Measurements from ENCODE around the gene MS4A10. TPM values are rescaled to one million over a fixed set of nuclear protein-coding genes. Genes with fewer than 3 reads are reported as not detected.

MS4A10 gene
- total and polyA plus RNA-seq, 2 experiments from 2014 or later = not detected

GRCh38 chr11:60782393-60783140, 2.6 kb upstream of the MS4A10 start:
- no peaks in the 10 kb centered on the region for H3K79me2 ChIP-seq (replicated peaks; ENCODE audit: insufficient read depth)
- Mint-ChIP-seq H3K4me3 (no peak overlapping the region), H3K4me1 (no peaks in the 10 kb centered on the region), H3K9me3 (no peaks in the 10 kb centered on the region; the same call in 2 of the 3 replicates), H3K36me3 (ENCODE audit: low read depth) (no peaks in the 10 kb centered on the region), H3K27ac (no peak overlapping the region), H3K27me3 (ENCODE audit: insufficient read depth, low read depth, poor library complexity) (no peaks in the 10 kb centered on the region)
- H3F3A ChIP-seq (replicated peaks; ENCODE audit: low read depth) = no peaks in the 10 kb centered on the region
- no peak overlapping the region for H3K4me2 ChIP-seq
- H3K4me1 ChIP-seq (ENCODE audit: insufficient read depth) = no peaks in the 10 kb centered on the region
- no peak overlapping the region for H3K27ac ChIP-seq (ENCODE audit: low read depth)
- no peaks in the 10 kb centered on the region for H3K36me3 ChIP-seq (ENCODE audit: insufficient read depth)
- DNase-seq (ENCODE audit: low spot score) = no peak
- H3K4me3 ChIP-seq = no peak overlapping the region
- no peak overlapping the region for H2AFZ ChIP-seq
- no peaks in the 10 kb centered on the region for H4K20me1 ChIP-seq (replicated peaks; ENCODE audit: insufficient read depth)
- ATAC-seq = no peak
- H3K27me3 ChIP-seq (ENCODE audit: insufficient read depth) = no peaks in the 10 kb centered on the region
- TF ChIP-seq POLR2AphosphoS5 (IDR thresholded peaks at IDR 0.05; ENCODE audit: low read depth) (no peak), JUNB (IDR thresholded peaks at IDR 0.05; ENCODE audit: unreplicated experiment) (no peak), ZNF114 (CRISPR knock-in tag; IDR thresholded peaks at IDR 0.05) (no peak), STAT1 (IDR thresholded peaks at IDR 0.05; ENCODE audit: unreplicated experiment) (no peak), ZNF462 (CRISPR knock-in tag; IDR thresholded peaks at IDR 0.05) (no peak), EZH2 (IDR thresholded peaks at IDR 0.05; ENCODE audit: low read depth, unreplicated experiment) (no peak)
- peaks cover 4% of the 10 kb centered on the region; the same call in 1 of the 2 replicates for H3K9me2 ChIP-seq (ENCODE audit: insufficient read depth)

DNA sequence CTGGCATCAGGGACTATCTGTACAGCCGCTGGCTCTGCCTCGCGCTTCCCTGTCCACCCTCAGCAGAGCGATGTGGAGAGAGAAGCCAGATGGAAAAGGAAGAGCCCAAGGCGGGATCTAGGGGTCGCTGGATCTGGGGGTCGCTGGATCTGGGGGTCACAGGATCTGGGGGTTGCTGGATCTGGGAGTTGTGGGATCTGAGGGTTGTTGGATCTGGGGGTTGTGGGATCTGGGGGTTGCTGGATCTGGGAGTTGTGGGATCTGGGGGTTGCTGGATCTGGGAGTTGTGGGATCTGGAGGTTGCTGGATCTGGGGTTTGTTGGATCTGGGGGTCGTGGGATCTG, 2.0 kb upstream of the MS4A10 start:
- H3K27me3 ChIP-seq (ENCODE audit: insufficient read depth) = no peaks in the 10 kb centered on the region
- no peaks in the 10 kb centered on the region for H3K4me1 ChIP-seq (ENCODE audit: insufficient read depth)
- H3K27ac ChIP-seq (ENCODE audit: low read depth) = no peak overlapping the region
- H3K4me1 Mint-ChIP-seq = no peaks in the 10 kb centered on the region
- ATAC-seq = no peak
- no peak overlapping the region for H3K4me3 Mint-ChIP-seq
- no peak overlapping the region for H2AFZ ChIP-seq
- H3F3A ChIP-seq (replicated peaks; ENCODE audit: low read depth) = no peaks in the 10 kb centered on the region
- H3K79me2 ChIP-seq (replicated peaks; ENCODE audit: insufficient read depth) = no peaks in the 10 kb centered on the region
- no peaks in the 10 kb centered on the region for H3K36me3 Mint-ChIP-seq (ENCODE audit: low read depth)
- peaks cover 4% of the 10 kb centered on the region; the same call in 1 of the 2 replicates for H3K9me2 ChIP-seq (ENCODE audit: insufficient read depth)
- no peaks in the 10 kb centered on the region; the same call in 2 of the 3 replicates for H3K9me3 Mint-ChIP-seq
- no peak overlapping the region for H3K4me3 ChIP-seq
- H3K36me3 ChIP-seq (ENCODE audit: insufficient read depth) = no peaks in the 10 kb centered on the region
- H3K27ac Mint-ChIP-seq = no peak overlapping the region
- no peaks in the 10 kb centered on the region for H3K27me3 Mint-ChIP-seq (ENCODE audit: insufficient read depth, low read depth, poor library complexity)
- TF ChIP-seq POLR2AphosphoS5 (IDR thresholded peaks at IDR 0.05; ENCODE audit: low read depth) (no peak), NANOG (IDR thresholded peaks at IDR 0.05; ENCODE audit: borderline replicate concordance) (no peak), EZH2 (IDR thresholded peaks at IDR 0.05; ENCODE audit: low read depth, unreplicated experiment) (no peak)
- TF ChIP-seq, protein P1, sequence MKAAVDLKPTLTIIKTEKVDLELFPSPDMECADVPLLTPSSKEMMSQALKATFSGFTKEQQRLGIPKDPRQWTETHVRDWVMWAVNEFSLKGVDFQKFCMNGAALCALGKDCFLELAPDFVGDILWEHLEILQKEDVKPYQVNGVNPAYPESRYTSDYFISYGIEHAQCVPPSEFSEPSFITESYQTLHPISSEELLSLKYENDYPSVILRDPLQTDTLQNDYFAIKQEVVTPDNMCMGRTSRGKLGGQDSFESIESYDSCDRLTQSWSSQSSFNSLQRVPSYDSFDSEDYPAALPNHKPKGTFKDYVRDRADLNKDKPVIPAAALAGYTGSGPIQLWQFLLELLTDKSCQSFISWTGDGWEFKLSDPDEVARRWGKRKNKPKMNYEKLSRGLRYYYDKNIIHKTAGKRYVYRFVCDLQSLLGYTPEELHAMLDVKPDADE (IDR thresholded peaks at IDR 0.05) = no peak
- no peak overlapping the region for H3K4me2 ChIP-seq
- DNase-seq (ENCODE audit: low spot score) = no peak
- no peaks in the 10 kb centered on the region for H4K20me1 ChIP-seq (replicated peaks; ENCODE audit: insufficient read depth)

Data from GM23338 (cell line).